NCI-H510A treated with DMSO at 0.1 percent for 48 hours (cell line): ENCODE data around the gene TMEM170B.

Experiments
- DNase-seq: peaks from one replicate; lab custom pipeline; 2025; lab: John Stamatoyannopoulos, UW

Gene TMEM170B

GRCh38 chr6:11586117-11586516, 48.6 kb downstream of the TMEM170B start:
- no peak for DNase-seq

- no peak for DNase-seq
These were observed 49.0 kb downstream of the TMEM170B start for GRCh38 chr6:11586536-11586935.

- DNase-seq: no peak
These were observed 51.7 kb downstream of the TMEM170B start for GRCh38 chr6:11589261-11589660.

- no peak for DNase-seq
These were observed 54.9 kb downstream of the TMEM170B start for GRCh38 chr6:11592294-11592906.

GRCh38 chr6:11593096-11593495, 55.5 kb downstream of the TMEM170B start:
- no peak for DNase-seq

- no peak for DNase-seq
These were observed 58.4 kb downstream of the TMEM170B start for GRCh38 chr6:11595903-11596302.

DNA sequence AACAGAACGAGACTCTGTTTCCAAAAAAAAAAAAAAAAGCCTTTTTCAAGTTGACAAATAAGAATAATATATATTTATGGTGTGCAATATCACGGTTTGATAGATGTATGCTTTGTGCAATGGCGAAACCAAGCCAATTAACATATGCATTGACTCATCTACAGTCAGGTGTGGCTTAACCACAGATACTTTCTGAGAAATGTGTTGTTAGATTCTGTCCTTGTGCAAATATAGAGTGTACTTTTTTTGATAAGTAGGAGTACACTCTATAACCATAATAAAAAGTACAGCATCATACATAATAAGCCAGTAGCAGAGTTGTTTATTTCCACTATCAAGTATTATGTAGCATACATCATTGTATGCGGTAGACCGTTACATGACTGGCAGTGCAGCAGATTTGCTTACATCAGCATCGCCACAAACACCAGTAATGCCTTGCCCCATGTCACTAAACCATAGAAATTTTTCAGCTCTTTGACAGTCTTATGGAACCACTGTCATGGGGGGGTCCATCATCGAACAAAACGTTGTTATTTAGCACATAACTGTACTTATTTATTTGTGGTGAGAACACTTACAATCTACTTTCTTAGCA, 59.2 kb downstream of the TMEM170B start:
- DNase-seq: no peak

- no peak for DNase-seq
These were observed 61.1 kb downstream of the TMEM170B start for GRCh38 chr6:11598687-11599086.

DNA sequence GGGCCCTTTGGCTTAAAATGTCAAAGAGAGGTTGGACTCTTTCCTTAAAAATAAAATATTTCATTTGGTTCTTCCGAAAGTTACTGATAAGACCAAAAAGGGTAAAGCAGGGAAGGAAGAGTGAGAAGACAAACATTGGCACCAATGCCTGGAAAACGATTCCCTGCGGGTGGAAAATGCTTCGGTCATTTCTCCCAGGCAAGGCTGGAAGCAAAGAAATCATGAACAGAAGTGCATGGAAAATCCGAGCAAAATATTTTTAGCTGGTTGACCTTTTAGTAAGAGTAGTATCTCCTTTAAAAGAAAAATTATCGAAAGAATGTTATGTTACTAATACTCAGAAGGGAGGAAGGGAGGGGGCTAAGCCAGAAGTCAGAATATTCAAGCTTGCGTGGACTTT, 62.7 kb downstream of the TMEM170B start:
- no peak for DNase-seq

DNA sequence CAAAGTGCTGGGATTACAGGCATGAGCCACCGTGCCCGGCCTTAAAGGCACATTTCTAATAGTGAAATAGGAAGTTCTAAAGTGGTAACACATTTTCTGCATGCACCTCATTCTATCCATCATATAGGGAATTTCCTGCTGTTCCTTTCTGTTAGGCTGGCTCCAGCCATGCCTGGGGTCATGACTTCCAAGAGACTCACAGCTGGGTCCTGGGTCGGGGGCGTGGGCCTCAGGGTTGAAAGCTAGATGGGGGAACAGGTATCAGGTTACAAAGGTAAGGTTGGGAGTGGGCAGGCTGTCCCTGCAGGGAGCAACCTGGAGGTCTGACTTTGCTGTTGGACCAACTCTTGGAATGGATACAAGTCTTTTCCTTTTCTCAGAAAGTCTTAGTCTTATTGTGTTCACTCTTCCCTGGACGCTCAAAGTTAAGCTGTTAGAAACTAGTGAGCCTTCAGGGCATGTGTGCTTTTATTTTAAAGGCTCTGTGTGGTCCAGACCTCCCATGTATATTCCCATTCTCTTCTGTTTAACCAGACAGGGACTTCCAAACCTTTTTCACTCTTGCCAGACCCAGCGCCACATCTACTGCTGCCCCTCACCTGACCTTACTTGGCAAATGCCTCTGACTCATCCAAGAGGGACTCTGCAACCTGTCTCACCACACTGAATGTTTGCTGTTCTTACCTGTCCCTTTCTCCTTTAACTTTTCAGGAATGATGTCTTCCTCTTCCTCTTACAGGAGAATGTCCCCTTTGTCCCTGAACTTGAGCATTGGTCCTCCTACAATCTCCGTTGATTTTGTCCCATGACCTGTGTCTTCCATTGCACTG, 64.4 kb downstream of the TMEM170B start:
- no peak for DNase-seq

- no peak for DNase-seq
These were observed 66.7 kb downstream of the TMEM170B start for GRCh38 chr6:11604215-11604614.

- DNase-seq: no peak
These were observed 67.4 kb downstream of the TMEM170B start for GRCh38 chr6:11604836-11605506.

- no peak for DNase-seq
These were observed 68.0 kb downstream of the TMEM170B start for GRCh38 chr6:11605507-11605905.

GRCh38 chr6:11606332-11606731, 68.8 kb downstream of the TMEM170B start:
- DNase-seq: no peak

DNA sequence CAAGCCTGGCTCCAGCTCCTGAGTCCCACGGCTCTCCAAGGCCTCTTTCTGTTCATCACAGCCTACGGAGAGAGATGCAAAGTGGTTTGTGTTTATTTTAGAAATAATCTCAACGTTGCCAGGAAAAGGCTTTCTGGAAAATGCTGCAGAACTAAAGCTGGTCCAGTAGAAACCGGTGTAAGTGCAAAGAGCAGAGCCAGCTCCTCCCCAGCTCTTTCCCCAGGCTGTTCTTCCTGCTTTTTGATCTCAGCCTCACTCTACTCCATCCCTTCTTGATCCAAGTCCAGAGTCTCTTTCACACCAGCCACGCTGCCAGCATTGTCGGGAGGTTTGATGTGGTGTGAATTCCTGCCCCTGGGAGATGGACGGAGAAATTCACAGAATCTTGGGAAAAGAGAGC, 69.8 kb downstream of the TMEM170B start:
- DNase-seq: no peak

DNA sequence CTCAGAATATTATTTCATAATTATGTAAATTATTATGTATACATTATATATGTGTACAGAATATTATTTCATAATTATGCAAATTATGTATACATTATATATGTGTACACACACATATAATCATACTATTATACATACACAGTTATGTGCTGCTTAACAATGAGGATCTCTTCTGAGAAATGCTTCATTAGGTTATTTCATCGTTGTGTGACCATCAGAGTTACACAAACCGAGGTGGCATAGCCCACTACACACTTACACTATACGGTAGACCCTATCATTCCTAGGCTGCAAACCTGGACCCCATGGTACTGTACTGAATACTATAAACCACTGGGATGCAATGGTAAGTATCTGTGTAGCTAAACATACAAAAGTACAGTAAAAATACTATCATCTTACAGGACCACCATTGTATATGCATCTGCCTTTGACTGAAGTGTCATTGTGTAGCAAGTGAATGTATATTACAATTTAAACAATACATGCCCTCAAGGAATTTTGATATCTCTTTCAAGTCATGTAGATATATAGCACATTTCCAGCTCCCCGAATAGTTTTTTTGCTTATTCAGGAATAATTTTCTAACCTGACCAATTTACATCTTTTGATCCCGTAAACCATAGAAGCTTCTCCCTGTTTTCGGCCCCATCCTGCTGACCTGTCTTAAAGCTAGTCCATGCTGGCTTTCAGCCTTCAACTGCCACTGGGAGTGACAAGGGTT, 71.2 kb downstream of the TMEM170B start:
- DNase-seq: no peak

GRCh38 chr6:11609324-11610071, 71.9 kb downstream of the TMEM170B start:
- no peak for DNase-seq

DNA sequence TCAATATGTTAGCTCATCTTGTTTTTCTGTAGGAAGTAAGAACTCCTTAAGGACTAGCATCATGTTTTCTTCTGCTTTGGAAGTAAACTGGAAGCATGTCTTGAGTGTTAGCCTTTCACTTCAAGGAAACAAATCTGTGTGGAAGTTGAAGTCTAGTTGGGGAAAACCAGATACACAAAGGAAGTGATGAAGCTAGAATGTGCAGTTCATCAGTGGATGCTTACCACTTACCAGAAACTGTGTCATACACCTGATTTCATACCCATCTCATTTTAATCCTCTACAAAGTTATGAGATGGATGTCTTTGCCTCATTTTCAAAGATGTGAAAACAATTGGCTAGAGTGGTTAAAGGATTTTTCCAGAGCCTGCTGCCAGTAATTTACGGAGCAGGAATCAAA, 75.8 kb downstream of the TMEM170B start:
- DNase-seq: no peak

- no peak for DNase-seq
These were observed 76.3 kb downstream of the TMEM170B start for GRCh38 chr6:11613858-11614257.

GRCh38 chr6:11614534-11615213, 77.1 kb downstream of the TMEM170B start:
- no peak for DNase-seq

- DNase-seq: no peak
These were observed 77.7 kb downstream of the TMEM170B start for GRCh38 chr6:11615214-11615602.
